Karpas-422 (cell line): ENCODE results near the gene GNG2. TPM values are rescaled to one million over a fixed set of nuclear protein-coding genes. Genes with fewer than 3 reads are reported as not detected.

ENCODE experiments used
- DNase-seq: peaks from one replicate; pipeline ENCODE4 v3.0.0-alpha.2; 2015
- H2AFZ ChIP-seq: fragments of 200-600 bp; sonication (generic); 2 replicates; pipeline ENCODE4 v1.6.1; 2014; ENCODE audit warnings: antibody characterized with exemption, low read length, mixed read lengths
- H3K27ac ChIP-seq: fragments of 200-600 bp; sonication (generic); 2 replicates; pipeline ENCODE4 v1.5.1; 2014; ENCODE audit warnings: mild to moderate bottlenecking, low read length, moderate library complexity
- H3K27me3 ChIP-seq: fragments of 200-600 bp; sonication (generic); 2 replicates; pipeline ENCODE4 v1.6.1; 2014; ENCODE audit warnings: low read length, mixed read lengths
- H3K36me3 ChIP-seq: fragments of 200-600 bp; sonication (generic); 2 replicates; pipeline ENCODE4 v1.6.1; 2014; ENCODE audit warnings: low read length, mixed read lengths; ENCODE audit not compliant: insufficient read depth
- H3K4me1 ChIP-seq: fragments of 200-600 bp; sonication (generic); 2 replicates; pipeline ENCODE4 v1.6.1; 2014; ENCODE audit warnings: mild to moderate bottlenecking, low read length, mixed read lengths
- H3K4me2 ChIP-seq: fragments of 200-600 bp; sonication (generic); 2 replicates; pipeline ENCODE4 v1.6.1; 2014; ENCODE audit warnings: low read length, low read depth, mild to moderate bottlenecking; ENCODE audit not compliant: poor library complexity, severe bottlenecking
- H3K4me3 ChIP-seq: fragments of 200-600 bp; sonication (generic); 2 replicates; pipeline ENCODE4 v1.5.1; 2014; ENCODE audit warnings: mild to moderate bottlenecking, antibody characterized with exemption, low read length, mixed read lengths
- H3K79me2 ChIP-seq: fragments of 200-600 bp; sonication (generic); 2 replicates; pipeline ENCODE4 v1.6.1; 2014; ENCODE audit warnings: mild to moderate bottlenecking, low read length, mixed read lengths
- H3K9ac ChIP-seq: fragments of 200-600 bp; sonication (generic); 2 replicates; pipeline ENCODE4 v1.6.0; 2014; ENCODE audit warnings: low read length
- H3K9me2 ChIP-seq: fragments of 200-600 bp; sonication (generic), shearing (Covaris generic); replicated peaks from 2 replicates; pipeline ENCODE4 v1.6.0; 2014; ENCODE audit warnings: mild to moderate bottlenecking, low read length, moderate library complexity; ENCODE audit not compliant: insufficient read depth
- H3K9me3 ChIP-seq: fragments of 300-700, 200-600 bp; sonication (generic); 2 replicates; pipeline ENCODE4 v1.6.1; 2014; ENCODE audit warnings: low read length, mixed read lengths
- H4K20me1 ChIP-seq: fragments of 200-600 bp; sonication (generic); 2 replicates; pipeline ENCODE4 v1.6.1; 2014; ENCODE audit warnings: mild to moderate bottlenecking, antibody characterized with exemption, low read length, low read depth; ENCODE audit not compliant: insufficient read depth
- total RNA-seq: library from RNA; depleted of rRNA; stranded (reverse); fragments of >200 nt; shearing (Covaris generic); gene quantifications from 2 replicates; pipeline ENCODE4 v1.2.3, GENCODE V29; 2014; ENCODE audit warnings: low replicate concordance

Gene GNG2
- total RNA-seq, 1 experiment from 2014 or later: 351 TPM

DNA sequence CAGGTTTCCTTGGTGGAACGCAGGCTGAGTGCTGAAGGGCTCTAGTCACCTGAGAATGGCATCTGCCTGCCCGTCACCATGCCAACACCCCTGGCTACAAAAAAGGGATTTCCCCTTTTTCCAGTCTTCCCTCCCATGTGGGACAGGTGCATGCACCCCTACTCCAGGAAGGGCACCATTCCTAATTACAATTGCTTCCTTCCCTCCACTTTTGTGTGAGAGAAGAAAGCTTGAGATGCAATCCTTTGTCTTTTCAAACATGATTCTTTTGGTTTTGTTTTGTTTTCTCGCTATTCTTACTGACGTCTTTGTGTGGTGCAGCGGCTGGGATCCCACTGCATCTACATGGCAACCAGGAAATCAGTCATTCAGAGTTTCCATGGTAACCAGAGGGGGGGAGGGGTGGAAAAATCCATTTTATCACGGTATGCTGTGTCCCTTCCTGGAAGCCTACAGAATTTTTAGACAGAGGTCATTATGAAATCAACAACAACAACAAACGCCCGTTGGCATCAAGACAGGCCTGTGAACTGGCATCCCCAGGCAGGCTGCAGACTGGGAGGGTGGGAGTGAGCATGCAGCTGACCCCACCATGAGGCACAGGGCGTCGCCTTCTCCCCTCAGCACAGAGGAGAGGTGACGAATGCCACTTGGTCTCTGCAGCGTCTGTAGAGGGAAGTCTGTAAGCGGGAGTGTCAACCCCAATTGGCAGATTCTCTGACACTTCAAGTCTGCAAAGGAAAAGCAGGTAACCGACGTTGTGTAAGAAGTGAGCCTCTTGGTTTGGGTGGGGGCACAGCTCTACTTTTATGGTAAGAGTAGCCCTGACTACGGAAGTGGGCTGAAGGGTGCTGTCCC is 13.6 kb upstream of the GNG2 start:
- H3K36me3 ChIP-seq: no peaks in the 10 kb centered on the region
- peak overlapping the region; percentile 88 for H2AFZ ChIP-seq
- H4K20me1 ChIP-seq: no peaks in the 10 kb centered on the region
- peak; percentile 97 for DNase-seq
- peak overlapping the region; percentile 93 for H3K27ac ChIP-seq
- H3K4me1 ChIP-seq: peaks cover 62% of the 10 kb centered on the region
- H3K9me2 ChIP-seq: no peaks in the 10 kb centered on the region
- H3K9ac ChIP-seq: peak overlapping the region; percentile 71
- H3K79me2 ChIP-seq: no peaks in the 10 kb centered on the region
- H3K4me2 ChIP-seq: peak overlapping the region; percentile 85
- H3K27me3 ChIP-seq: no peaks in the 10 kb centered on the region
- H3K4me3 ChIP-seq: peak overlapping the region; percentile 63
- no peaks in the 10 kb centered on the region for H3K9me3 ChIP-seq

DNA sequence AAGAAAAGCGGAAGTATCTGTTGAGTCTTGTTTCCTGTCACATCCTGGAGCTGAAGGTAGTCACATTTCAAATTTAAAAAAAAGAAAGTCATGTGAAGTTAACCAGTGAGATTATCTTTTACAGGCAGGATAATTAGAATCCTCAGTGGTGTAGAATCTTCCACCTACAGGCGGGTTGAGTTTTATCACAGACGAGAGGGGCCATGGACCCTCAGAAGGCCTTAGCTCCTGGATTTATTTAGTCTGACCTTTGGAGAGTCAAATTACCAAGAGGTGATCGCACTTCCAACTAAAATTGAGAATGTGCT is 13.0 kb upstream of the GNG2 start:
- H3K9me2 ChIP-seq: no peaks in the 10 kb centered on the region
- peak overlapping the region; percentile 93 for H3K27ac ChIP-seq
- H3K36me3 ChIP-seq: no peaks in the 10 kb centered on the region
- DNase-seq: no peak
- peak overlapping the region; percentile 88 for H2AFZ ChIP-seq
- H3K27me3 ChIP-seq: no peaks in the 10 kb centered on the region
- H3K4me3 ChIP-seq: peak overlapping the region; percentile 63
- H3K4me2 ChIP-seq: peak overlapping the region; percentile 85
- H3K9ac ChIP-seq: peak overlapping the region; percentile 71
- H4K20me1 ChIP-seq: no peaks in the 10 kb centered on the region
- no peaks in the 10 kb centered on the region for H3K79me2 ChIP-seq
- no peaks in the 10 kb centered on the region for H3K9me3 ChIP-seq
- peaks cover 68% of the 10 kb centered on the region for H3K4me1 ChIP-seq

DNA sequence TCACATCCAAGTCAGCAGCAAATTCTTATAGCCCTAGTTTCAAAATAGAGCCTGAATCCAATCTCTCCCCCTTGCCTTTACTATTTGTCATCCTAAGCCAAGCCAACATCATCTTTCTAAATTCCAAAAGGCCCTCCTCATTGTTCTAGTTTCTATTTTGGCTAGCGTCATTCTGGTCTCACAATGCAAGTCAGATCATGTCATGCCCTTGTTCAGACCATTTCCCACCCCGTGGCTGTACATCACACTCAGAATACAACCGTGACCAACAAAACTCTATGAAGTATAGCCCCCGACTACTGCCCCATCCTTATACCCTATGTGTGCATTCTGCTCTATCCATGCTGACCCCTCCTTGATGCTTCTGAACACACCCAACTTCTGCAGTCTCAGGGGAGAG is 12.3 kb upstream of the GNG2 start:
- Histone ChIP-seq H3K4me1 (peaks cover 74% of the 10 kb centered on the region), H3K9me3 (no peaks in the 10 kb centered on the region), H2AFZ (peak overlapping the region; percentile 19; the same call in 1 of the 2 replicates), H3K9ac (peak overlapping the region; percentile 71), H3K9me2 (no peaks in the 10 kb centered on the region), H3K27me3 (no peaks in the 10 kb centered on the region), H3K27ac (peak overlapping the region; percentile 93), H4K20me1 (no peaks in the 10 kb centered on the region), H3K4me2 (peak overlapping the region; percentile 85), H3K36me3 (no peaks in the 10 kb centered on the region), H3K4me3 (no peak overlapping the region), H3K79me2 (no peaks in the 10 kb centered on the region)
- DNase-seq: no peak

DNA sequence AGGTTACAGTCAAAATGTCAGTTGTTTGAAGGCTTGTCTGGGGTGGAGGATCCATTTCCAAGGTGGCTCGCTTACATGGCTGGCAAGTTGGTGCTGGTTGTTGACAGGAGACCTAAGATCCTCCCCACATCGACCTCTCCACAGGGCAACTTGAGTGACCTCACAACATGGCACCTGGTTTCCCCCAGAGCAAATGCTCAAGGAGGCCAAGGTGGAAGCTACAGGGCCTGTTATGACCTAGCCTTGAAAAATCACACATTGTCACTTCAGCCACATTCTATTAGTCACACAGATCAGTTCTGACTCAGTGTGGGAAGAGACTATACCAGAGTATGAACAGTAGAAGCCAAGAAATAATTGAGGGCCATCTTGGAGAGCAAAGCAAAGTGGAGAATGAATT is 11.3 kb upstream of the GNG2 start:
- Histone ChIP-seq H4K20me1 (no peaks in the 10 kb centered on the region), H2AFZ (0 out of 2 replicates have a peak overlapping the region, but pooled peaks have one; percentile 9), H3K27ac (peak overlapping the region; percentile 93; the same call in 1 of the 2 replicates), H3K79me2 (no peaks in the 10 kb centered on the region), H3K4me2 (no peak overlapping the region), H3K4me1 (peaks cover 75% of the 10 kb centered on the region), H3K36me3 (no peaks in the 10 kb centered on the region), H3K9me3 (no peaks in the 10 kb centered on the region), H3K4me3 (no peak overlapping the region), H3K9ac (no peak overlapping the region), H3K9me2 (no peaks in the 10 kb centered on the region), H3K27me3 (no peaks in the 10 kb centered on the region)
- DNase-seq: no peak

DNA sequence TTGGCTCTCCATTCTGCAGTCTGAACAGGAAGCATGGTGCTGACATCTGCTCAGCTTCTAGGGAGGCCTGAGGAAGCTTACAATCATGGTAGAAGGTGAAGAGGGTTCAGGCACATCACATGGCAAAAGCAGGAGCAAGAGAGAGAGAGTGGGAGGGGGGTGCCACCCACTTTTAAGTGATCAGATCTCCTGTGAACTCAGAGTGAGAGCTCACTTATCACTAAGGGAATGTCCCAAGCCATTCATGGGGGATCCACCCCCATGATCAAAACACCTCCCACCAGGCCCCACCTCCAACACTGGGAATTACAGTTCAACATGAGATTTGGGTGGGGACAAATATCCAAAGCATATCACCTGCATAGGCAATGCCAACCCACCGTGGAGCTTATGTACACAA is 9.8 kb upstream of the GNG2 start:
- Histone ChIP-seq H3K27me3 (no peaks in the 10 kb centered on the region), H4K20me1 (no peaks in the 10 kb centered on the region), H3K4me3 (no peak overlapping the region), H3K9me3 (no peaks in the 10 kb centered on the region), H3K9me2 (no peaks in the 10 kb centered on the region), H3K27ac (no peak overlapping the region), H3K4me2 (no peak overlapping the region), H2AFZ (no peak overlapping the region), H3K79me2 (no peaks in the 10 kb centered on the region), H3K36me3 (no peaks in the 10 kb centered on the region), H3K9ac (no peak overlapping the region), H3K4me1 (peaks cover 59% of the 10 kb centered on the region)
- no peak for DNase-seq

DNA sequence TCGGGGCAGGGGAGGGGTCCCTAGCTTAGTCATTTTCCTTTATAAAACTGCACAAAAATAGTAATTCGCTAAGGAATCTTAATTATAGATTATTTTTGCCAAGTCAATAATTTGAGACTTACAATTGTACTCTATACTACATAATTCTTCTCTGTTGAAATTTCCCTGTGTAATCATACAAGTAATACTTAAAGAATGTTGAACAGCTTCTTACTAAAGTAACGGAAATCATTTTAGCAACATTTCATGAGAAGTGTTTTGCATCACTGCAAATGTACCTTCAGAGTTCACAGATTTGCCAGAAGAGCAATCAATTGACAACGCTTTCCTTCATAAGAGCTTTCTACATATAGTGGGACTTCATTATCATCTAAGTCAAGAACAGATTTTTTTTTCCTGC is 7.9 kb upstream of the GNG2 start:
- no peaks in the 10 kb centered on the region for H3K9me3 ChIP-seq
- peak overlapping the region; percentile 5; the same call in 1 of the 2 replicates for H2AFZ ChIP-seq
- H3K9me2 ChIP-seq: no peaks in the 10 kb centered on the region
- no peaks in the 10 kb centered on the region for H3K36me3 ChIP-seq
- H3K4me3 ChIP-seq: 0 out of 2 replicates have a peak overlapping the region, but pooled peaks have one; percentile 1
- no peak overlapping the region for H3K9ac ChIP-seq
- DNase-seq: no peak
- H3K27me3 ChIP-seq: no peaks in the 10 kb centered on the region
- H3K4me2 ChIP-seq: peak overlapping the region; percentile 39
- H3K4me1 ChIP-seq: peaks cover 50% of the 10 kb centered on the region
- no peak overlapping the region for H3K27ac ChIP-seq
- H4K20me1 ChIP-seq: no peaks in the 10 kb centered on the region
- no peaks in the 10 kb centered on the region for H3K79me2 ChIP-seq

DNA sequence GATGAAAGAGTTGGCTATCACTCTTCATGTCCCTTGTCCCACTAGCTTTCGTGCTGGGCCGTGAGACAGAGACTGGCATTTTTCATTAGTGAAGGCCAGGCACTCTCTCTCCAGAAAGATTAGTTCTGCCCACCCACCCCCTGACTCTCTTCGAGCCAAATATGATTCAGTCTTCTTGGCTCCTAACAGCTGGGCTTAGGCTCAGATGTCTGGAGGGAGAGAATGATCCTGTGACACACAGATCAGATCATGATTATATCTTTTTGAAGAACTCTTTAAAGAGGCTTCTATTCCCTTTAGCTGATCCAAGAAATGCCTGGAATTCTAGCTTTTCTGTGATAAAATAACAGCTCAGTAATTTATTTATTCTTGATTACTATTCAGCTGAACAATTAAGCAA is 5.2 kb upstream of the GNG2 start:
- Histone ChIP-seq H3K9me3 (no peaks in the 10 kb centered on the region), H3K9me2 (no peaks in the 10 kb centered on the region), H3K4me3 (no peak overlapping the region), H3K4me2 (no peak overlapping the region), H3K4me1 (peaks cover 65% of the 10 kb centered on the region), H3K9ac (no peak overlapping the region), H3K27ac (no peak overlapping the region), H3K36me3 (no peaks in the 10 kb centered on the region), H3K27me3 (no peaks in the 10 kb centered on the region), H4K20me1 (no peaks in the 10 kb centered on the region), H3K79me2 (no peaks in the 10 kb centered on the region), H2AFZ (no peak overlapping the region)
- DNase-seq: no peak

DNA sequence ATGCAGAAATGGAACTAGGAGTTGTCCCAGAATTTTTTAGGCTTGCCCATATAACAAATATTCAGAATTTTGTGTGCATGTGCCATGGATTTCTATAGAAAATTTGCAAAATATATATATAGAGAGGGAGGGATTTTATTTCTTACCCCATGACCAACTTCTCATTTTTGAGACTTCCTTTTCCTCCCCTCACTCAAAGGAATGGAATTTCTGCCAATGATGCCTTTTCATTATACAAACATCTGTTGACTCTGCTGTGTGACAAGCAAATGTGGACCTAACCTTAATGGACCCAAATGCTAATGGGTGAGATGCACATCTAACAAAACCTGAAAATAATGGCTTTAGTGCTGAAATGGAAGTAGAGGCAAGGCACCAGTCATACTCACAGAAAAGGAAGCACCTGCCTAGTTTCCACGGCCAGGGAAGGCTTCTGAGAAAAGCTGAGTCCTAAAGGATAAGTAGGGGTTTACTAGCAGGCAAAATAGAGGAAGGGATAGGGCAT is 3.6 kb upstream of the GNG2 start:
- no peaks in the 10 kb centered on the region for H3K27me3 ChIP-seq
- no peak overlapping the region for H2AFZ ChIP-seq
- no peaks in the 10 kb centered on the region for H4K20me1 ChIP-seq
- no peak overlapping the region for H3K4me3 ChIP-seq
- no peaks in the 10 kb centered on the region for H3K9me3 ChIP-seq
- no peaks in the 10 kb centered on the region; the same call in 1 of the 2 replicates for H3K36me3 ChIP-seq
- H3K9me2 ChIP-seq: no peaks in the 10 kb centered on the region
- no peak for DNase-seq
- H3K4me2 ChIP-seq: peak overlapping the region; percentile 80
- no peak overlapping the region for H3K9ac ChIP-seq
- peaks cover 61% of the 10 kb centered on the region for H3K4me1 ChIP-seq
- peaks cover 13% of the 10 kb centered on the region for H3K79me2 ChIP-seq
- H3K27ac ChIP-seq: peak overlapping the region; percentile 94
